Spleen (tissue), 7 donors: ENCODE measurements around the gene SLC39A11.

Experiments
- CTCF ChIP-seq, 11 experiments: fragments of 200-600 bp in 7 of 11; fragments of 450-650 bp in 4 of 11; sonication (generic) in 4 of 11; IDR thresholded peaks in 8 of 11; conservative IDR thresholded peaks in 3 of 11; 1 replicate in 7 of 11; 2 replicates in 4 of 11; pipeline versions ENCODE4 v1.4.0 to v1.8.0; 2016 to 2021; ENCODE audit warnings: antibody characterized with exemption in 11 of 11, inconsistent platforms in 4 of 11, mild to moderate bottlenecking in 1 of 11
- POLR2AphosphoS5 ChIP-seq, 3 donors: sonication (generic); formaldehyde crosslinking; IDR thresholded peaks; one replicate each; pipeline ENCODE4 v1.5.1; 2017; ENCODE audit warnings: antibody characterized with exemption in 3 of 3
- donor health status: DM: no; HTN: no; CAD: no; lungs with moderate emphysema.
- donor health status: DM: no; HTN: no; CAD: no.
- donor health status: DM: no; HTN: no; CAD: no.

- TF ChIP-seq CTCF (IDR thresholded peaks at IDR 0.05 in 8 of 11, conservative IDR thresholded peaks at IDR 0.05 in 3 of 11) (no peak), POLR2AphosphoS5 (IDR thresholded peaks at IDR 0.05) (no peak)
Observed at GRCh38 chr17:72887322-72887721, 205.2 kb downstream of the SLC39A11 start.
